IPS-18c (cell line): ENCODE data around the gene CCS.
A peak's percentile ranks its signal among the peaks of the same experiment; 100 is the strongest.
"Not testable (repeated sequence)": the region's sequence is repeated elsewhere in the genome, so short reads cannot be mapped to it uniquely, and the experiment has no call there.

ENCODE experiments used
- H3K4me3 ChIP-seq: 2 replicates; pipeline ENCODE4 v1.7.0; 2013; ENCODE audit warnings: low read depth, mild to moderate bottlenecking, low read length, moderate library complexity; ENCODE audit not compliant: insufficient read depth
- H3K9me3 ChIP-seq: one replicate; pipeline ENCODE4 v1.6.1; 2013; ENCODE audit warnings: mild to moderate bottlenecking, low read length, moderate library complexity; ENCODE audit not compliant: control insufficient read depth, insufficient read depth

CCS gene

DNA sequence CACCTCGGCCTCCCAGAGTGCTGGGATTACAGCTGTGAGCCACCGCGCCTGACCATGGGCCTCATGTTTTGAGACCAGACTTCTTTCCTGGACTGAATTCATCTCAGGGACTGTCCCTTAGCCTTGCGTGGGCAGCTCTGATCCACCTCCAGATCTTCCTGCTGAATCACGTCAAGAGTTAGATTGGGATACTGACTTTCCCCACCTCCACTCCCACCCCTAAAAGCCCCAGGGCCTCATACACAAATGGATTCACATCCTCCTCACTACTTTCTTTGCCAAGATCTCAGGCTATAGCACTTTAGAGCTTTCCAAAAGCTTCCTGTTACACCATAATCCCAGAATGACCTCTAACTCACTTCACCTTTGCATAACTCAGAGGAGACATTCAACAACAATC, 12.2 kb upstream of the CCS start:
- Histone ChIP-seq H3K9me3 (no peaks in the 10 kb centered on the region), H3K4me3 (no peak overlapping the region)

DNA sequence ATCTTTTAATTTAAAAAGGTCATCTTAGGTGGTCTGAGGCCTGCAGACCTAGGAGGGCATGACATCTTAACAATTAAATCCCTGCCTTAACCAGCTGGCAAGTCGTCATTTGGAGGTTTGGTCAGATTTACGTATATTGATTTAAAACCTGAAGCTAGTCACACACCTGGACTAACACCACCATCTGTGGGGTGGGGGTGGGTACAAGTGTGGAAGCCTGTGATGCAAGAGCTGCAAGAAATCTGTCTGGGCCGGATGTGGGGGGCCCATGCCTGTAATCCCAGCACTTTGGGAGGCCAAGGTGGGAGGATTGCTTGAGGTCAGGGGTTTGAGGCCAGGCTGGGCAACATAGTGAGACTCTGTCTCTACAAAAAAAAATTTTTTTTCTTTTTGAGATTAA, 11.7 kb upstream of the CCS start:
- no peak overlapping the region for H3K4me3 ChIP-seq
- H3K9me3 ChIP-seq: no peaks in the 10 kb centered on the region

DNA sequence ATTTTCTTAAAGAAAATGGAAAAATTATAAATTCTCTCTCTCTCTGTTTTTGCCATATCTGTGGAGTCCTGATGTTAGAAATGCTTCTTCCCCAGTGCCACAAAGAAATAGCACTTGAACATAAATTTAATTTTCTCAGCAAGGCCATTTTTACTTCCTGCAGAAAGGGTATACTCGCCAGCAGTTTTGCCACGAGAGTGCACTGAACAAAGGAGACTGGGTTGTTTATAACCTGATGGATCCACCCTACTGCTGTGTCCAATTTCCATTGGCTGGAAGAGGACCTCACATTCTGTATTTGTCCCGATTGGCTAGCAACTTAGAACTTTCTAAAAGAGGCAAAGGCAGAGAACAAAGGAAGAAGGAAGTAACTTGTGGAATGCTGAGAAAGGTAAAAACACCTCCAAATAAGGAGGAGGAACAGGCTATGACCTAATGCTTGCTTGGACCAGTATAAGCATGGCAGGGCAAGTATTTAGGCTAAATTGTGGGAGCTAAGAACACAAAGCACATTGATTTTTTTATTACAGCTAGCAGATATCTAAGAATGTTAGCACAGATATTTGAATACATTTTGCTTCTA, 10.3 kb upstream of the CCS start:
- H3K4me3 ChIP-seq, H3K9me3 ChIP-seq: not testable (repeated sequence)

DNA sequence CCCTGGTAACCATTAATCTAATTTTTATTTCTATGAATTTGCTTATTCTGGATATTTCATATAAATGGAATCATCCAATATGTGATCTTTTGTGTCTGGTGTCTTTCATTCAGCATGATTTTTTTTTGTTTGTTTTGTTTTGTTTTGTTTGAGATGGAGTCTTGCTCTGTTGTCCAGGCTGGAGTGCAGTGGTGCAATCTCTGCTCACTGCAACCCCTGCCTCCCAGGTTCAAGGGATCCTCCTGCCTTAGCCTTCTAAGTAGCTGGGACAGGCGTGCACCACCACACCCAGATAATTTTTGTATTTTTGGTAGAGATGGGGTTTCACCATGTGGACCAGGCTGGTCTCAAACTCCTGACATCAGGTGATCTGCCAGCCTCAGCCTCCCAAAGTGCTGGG, 7.5 kb upstream of the CCS start:
- not testable (repeated sequence) for H3K9me3 ChIP-seq, H3K4me3 ChIP-seq

DNA sequence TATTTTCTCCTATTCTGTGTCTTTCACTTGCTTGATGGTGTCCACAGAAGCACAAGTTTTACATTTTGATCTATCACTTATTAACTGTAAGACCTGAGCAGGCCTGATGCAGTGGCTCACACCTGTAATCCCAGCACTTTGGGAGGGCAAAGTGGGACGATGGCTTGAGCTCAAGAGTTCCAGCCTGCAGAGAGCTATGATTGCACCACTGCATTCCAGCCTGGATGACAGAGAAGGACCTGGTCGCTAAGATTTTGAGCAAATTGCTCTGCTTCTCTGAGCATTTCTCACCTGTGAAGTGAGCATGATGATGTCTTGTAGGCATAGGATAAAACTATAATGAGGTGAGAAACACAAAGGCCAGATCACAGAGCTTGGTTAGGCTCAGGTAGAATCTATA, 6.8 kb upstream of the CCS start:
- no peaks in the 10 kb centered on the region for H3K9me3 ChIP-seq
- H3K4me3 ChIP-seq: no peak overlapping the region

DNA sequence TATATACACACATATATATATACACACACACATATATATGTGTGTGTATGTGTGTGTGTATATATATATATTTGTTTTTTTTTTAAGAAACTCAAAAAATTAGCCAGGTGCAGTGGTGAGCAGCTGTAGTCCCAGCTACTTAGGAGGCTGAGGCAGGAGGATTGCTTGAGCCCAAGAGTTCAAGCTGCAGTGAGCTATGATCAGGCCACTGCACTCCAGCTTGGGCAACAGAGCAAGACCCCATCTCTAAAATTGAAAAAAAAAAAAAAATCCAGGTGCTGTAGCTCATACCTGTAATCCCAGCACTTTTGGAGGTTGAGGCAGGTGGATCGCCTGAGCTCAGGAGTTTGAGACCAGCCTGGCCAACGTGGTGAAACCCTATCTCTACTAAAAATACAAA, 3.7 kb upstream of the CCS start:
- not testable (repeated sequence) for H3K9me3 ChIP-seq, H3K4me3 ChIP-seq

DNA sequence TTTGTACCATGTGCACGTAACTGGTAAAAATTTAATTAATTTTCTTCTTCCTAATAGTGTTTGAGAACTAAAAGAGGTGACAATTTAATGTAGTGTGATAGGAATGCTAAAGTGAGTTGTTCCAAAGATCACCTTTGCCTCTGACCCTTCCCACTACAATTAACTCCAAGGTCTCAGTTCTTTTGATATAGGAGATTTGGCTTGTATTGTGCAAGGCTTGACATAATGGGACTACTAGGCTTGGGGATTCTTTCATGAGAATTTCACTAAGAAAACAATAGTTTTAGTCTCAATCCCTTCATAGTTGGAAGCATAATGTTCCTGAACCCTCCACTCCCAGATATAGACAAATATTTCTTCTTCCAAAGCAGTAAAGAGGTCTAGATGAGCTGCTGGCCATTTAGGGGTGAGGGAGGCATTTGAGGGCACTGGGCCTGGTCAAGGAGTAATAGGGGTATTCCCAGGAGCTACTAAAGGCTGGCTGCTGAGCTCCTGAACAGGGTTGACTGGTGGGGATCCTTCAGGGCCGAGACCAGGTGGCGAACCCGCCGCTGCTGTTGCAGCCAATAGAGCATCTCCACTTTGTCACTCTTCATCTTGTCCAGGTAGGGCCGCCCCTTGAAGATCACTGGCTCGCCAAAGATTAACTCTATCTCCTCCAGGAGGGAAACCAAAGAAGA, 2.8 kb upstream of the CCS start:
- H3K4me3 ChIP-seq: no peak overlapping the region
- peaks cover 4% of the 10 kb centered on the region for H3K9me3 ChIP-seq

DNA sequence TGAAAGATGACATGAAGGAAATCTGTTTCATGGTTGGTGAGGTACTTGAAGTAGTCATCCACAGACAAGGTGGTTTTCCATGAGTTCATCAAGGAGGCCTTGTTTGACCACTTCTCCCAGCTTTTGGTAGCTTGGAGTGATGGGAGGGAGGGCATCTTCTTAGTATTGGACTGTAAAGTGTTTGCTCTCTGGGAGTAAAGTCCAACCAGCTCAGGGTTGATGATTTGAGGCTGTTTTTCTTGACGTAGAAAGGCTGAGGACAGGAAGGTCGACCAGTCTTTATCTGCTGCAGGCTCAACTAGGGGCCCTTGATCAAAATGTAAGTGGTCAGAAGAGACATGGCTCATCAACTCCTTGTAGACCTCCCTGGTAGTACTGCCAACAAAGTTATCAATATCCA, 1.8 kb upstream of the CCS start:
- Histone ChIP-seq H3K4me3 (no peak overlapping the region), H3K9me3 (peaks cover 4% of the 10 kb centered on the region)

DNA sequence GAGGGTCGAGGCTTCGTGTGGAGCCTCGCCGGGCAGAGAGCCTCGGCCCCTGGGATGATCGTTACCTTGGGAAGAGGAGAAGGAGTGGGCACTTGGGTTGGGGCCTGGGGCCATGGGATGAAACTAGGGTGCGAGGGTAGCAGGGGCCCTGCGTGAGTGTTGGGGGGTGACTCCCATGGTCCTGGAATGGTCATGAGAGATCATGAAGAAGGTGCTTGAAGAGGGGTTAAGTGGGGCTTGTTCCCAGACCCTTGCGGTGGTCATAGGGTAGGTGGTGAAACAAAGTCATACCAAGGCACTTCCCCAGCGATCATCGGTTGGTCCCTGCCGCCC, 284 bp downstream of the CCS start:
- Histone ChIP-seq H3K4me3 (peak overlapping the region; percentile 56), H3K9me3 (peaks cover 4% of the 10 kb centered on the region)

DNA sequence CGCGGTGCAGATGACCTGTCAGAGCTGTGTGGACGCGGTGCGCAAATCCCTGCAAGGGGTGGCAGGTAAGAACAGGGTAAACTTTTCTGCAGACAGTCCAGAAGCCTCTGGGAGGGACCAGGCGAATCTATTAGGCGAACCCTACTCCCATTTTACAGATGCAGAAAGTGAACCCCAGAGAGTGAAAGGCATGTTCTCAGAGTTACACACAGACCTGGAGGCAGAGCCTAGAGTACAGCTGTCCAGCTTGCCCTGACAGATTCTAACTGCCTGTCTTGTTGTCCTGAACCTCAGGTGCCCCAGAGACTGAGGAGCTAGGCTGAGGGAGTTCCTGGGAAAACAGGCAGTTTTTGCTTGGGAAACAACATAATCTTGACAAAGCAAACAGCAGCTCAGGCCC, 665 bp downstream of the CCS start:
- Histone ChIP-seq H3K4me3 (peak overlapping the region; percentile 56), H3K9me3 (peaks cover 4% of the 10 kb centered on the region)

DNA sequence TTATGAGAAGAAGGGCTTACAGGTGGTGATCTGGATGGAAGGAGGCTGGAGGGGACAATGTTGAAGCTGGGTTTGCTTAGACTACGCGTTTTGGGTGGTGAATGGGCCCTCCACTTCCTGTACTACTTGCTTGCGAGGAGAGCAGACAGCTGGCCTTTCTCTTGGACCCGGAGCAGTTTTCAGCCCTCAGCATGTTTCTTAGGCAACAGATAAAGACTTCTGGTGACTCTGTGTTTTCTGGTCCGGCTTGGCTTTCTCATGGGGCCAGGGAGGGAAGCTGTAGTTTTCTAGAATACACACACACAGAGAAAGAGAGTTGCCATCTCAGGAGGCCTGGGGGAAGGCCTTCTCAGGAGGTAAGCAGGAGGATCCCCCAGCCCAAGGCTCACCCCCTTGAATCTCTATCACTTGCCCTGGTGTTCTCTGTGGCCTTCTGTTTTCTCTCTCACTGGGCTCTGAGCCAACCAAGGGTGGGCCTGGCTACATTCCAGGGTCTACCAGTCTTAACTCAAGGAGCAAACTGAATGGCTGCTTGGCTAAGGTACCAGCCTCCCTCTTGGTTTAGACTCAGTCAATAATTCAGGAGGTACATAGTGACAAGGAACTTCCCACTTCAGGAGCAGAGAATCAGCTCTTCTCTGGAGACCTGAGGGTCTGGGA, 2.4 kb downstream of the CCS start:
- H3K4me3 ChIP-seq: no peak overlapping the region
- H3K9me3 ChIP-seq: peaks cover 4% of the 10 kb centered on the region

DNA sequence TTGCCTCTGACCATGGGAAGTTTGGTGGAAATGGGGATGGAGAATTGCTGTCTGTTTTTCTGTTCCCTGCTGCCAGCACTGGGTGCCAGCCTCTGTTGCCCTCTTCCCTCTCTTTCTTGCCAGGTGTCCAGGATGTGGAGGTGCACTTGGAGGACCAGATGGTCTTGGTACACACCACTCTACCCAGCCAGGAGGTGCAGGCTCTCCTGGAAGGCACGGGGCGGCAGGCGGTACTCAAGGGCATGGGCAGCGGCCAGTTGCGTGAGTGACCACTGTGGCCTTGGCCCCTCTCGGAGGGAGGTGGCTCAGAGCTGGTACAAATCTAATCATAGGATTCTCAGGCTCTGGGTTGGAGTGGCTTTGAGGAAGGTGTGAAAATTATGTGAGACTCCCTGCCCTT, 6.0 kb downstream of the CCS start:
- no peak overlapping the region for H3K4me3 ChIP-seq
- H3K9me3 ChIP-seq: no peaks in the 10 kb centered on the region

DNA sequence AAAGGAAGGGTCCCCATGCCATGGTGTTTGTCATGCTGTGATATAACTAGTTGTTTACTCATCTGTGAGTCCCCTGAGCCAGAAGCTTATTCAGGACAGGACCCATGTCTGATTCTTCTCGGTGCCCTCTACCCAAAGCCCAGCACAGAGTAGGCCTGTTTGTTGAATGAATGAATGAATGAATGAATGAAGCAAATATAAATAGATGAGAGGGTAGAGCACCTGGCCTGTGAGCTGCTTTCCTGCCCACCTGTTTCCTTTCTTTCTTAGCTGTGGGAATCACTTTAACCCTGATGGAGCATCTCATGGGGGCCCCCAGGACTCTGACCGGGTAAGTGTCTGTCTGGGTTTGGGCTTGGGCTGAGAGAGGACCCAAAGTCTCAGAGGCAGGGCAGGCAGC, 7.2 kb downstream of the CCS start:
- H3K9me3 ChIP-seq: no peaks in the 10 kb centered on the region
- H3K4me3 ChIP-seq: no peak overlapping the region

DNA sequence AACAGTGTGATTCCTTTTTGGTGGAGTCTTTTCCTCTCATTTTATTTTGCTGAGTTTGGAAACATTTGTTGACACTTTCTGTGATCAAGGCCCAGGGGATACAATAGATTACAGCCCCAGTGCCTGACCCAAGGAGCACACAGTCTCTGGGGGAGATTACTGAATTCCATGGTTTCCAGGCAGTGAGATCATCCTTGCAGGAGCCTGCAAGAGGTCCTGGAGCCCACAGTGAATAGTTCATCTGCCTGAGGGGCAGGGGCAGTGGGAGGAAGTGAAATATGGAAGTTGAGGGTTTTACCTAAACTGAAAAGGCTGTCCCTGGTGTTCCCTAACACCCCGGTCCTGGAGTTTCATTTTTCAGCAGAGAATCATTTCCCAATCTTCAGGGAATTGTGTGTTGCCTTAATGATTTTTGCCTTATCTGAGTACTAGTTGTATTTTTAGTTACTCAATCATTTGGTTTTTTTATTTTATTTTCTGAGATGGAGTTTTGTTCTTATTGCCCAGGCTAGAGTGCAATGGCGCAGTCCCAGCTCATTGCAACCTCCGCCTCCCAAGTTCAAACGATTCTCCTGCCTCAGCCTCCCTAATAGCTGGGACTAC, 7.7 kb downstream of the CCS start:
- Histone ChIP-seq H3K4me3 (no peak overlapping the region), H3K9me3 (no peaks in the 10 kb centered on the region)

DNA sequence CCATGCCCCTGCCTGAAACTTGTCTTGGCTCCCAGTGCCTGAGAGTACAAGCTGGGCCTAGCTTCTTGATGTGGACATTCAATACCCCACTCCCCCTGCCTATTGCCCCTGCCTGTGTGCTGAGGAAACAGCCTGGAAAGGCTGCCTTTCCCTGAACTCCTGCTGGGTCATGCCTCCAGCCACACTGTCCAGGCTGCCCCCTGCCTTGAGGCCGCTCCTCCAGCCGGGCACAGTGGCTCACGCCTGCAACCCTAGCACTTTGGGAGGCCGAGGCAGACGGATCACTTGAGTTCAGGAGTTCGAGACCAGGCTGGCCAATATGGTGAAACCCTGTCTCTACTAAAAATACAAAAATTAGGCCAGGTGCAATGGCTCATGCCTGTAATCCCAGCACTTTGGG, 10.1 kb downstream of the CCS start:
- H3K4me3 ChIP-seq: no peak overlapping the region
- H3K9me3 ChIP-seq: no peaks in the 10 kb centered on the region

DNA sequence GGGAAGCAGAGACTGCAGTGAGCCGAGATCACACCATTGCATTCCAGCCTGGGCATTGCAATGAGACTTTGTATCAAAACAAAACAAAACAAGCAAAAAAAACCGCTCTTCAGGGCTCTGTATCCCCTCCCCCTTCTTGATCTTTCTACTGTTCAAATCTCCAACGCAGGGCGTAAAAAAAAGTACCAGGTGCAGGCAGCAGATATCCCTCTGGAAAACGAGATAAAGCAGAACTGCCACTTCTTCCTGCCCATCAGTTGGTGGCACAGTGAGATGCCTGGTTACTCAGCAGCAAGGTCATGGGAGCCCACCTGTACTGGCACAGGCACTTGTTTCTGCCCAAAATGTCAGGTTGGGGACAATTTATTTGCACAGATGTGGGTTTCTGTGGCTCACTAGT, 11.2 kb downstream of the CCS start:
- H3K9me3 ChIP-seq: no peaks in the 10 kb centered on the region
- H3K4me3 ChIP-seq: no peak overlapping the region

DNA sequence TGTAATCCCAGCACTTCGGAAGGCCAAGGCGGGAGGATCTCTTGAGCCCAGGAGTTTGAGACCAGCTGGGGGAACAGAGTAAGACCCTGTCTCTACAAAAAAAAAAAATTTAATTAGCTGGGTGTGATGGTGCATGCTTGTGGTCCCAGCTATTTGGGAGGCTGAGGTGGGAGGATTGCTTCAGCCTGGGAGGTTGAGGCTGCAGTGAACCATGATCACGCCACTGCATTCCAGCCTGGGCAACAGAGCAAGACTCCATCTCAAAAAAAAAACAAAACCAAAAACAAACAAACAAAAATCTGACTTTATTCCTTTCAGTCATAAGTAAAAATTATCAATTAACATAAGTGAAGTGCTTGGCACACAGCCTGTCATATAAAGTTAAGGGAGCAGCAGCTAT, 13.6 kb downstream of the CCS start:
- H3K4me3 ChIP-seq, H3K9me3 ChIP-seq: not testable (repeated sequence)

DNA sequence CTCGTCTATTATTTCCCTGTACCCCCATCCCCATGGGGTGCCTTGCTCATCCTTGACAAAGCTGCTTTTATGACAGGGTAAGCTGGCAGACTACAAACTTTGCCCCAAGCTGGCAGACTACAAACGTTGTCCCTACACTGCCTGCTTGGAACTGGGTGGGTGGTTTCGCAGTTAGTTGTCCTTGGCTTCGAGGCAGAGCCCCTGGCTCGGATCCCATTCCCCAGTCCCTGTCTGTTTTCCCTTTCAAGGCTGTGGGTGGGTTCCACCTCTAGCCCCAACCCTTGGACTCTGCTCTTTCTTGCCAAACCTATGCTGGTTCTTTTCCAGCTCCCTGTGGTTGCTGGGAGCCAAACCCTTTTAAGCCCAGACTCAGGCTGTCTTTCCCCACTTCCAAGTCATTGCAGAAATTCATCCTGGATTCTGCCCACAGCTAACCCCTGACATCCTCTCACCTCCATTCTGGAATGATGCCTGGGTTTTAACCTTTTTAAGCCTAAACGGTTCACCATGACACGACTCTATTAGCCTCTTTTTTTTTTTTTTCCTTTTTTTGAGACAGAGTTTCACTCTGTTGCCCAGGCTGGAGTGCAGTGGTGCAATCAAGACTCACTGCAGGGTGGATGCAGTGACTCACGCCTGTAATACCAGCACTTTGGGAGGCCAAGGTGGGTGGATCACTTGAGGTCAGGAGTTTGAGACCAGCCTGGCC, 14.3 kb downstream of the CCS start:
- H3K9me3 ChIP-seq: no peaks in the 10 kb centered on the region
- no peak overlapping the region for H3K4me3 ChIP-seq
